Neuronal stem cell (in vitro differentiated cells): ENCODE results near the gene RPP40.

ENCODE experiments used
- DNase-seq: peaks from one replicate; pipeline ENCODE4 v3.0.0-alpha.2; 2013; ENCODE audit warnings: low spot score
- H2AFZ ChIP-seq: one replicate; pipeline ENCODE4 v1.6.1; 2013; ENCODE audit warnings: mild to moderate bottlenecking, low read length, inconsistent platforms
- H2AK5ac ChIP-seq: 2 replicates; pipeline ENCODE4 v1.6.1; 2013; ENCODE audit warnings: low read depth, mild to moderate bottlenecking, inconsistent platforms, low read length, moderate library complexity, mixed read lengths
- H2BK120ac ChIP-seq: 2 replicates; pipeline ENCODE4 v1.6.1; 2013; ENCODE audit warnings: low read depth, mild to moderate bottlenecking, inconsistent platforms, low read length, moderate library complexity, mixed read lengths
- H2BK12ac ChIP-seq: one replicate; pipeline ENCODE4 v1.6.1; 2013; ENCODE audit warnings: low read length, inconsistent platforms
- H2BK15ac ChIP-seq: 2 replicates; pipeline ENCODE4 v1.6.1; 2013; ENCODE audit warnings: mild to moderate bottlenecking, low read length, inconsistent platforms, mixed read lengths
- H2BK5ac ChIP-seq: one replicate; pipeline ENCODE4 v1.6.1; 2013; ENCODE audit warnings: inconsistent platforms, mild to moderate bottlenecking, low read length, moderate library complexity
- H3K14ac ChIP-seq: one replicate; pipeline ENCODE4 v1.6.1; 2013; ENCODE audit warnings: low read length, inconsistent platforms
- H3K18ac ChIP-seq: 2 replicates; pipeline ENCODE4 v1.6.1; 2013; ENCODE audit warnings: low read length, inconsistent platforms
- H3K23ac ChIP-seq: 2 replicates; pipeline ENCODE4 v1.6.1; 2013; ENCODE audit warnings: low read depth, mild to moderate bottlenecking, mixed read lengths, low read length, inconsistent platforms; ENCODE audit not compliant: poor library complexity
- H3K27ac ChIP-seq: replicated peaks from 3 replicates; pipeline ENCODE4 v1.5.1; 2013; ENCODE audit warnings: low read length, inconsistent platforms
- H3K27me3 ChIP-seq, 3 experiments: 2 replicates each; pipeline ENCODE4 v1.6.1; 2013; ENCODE audit warnings: low read length in 3 of 3, mild to moderate bottlenecking in 2 of 3, inconsistent platforms in 1 of 3, low read depth in 1 of 3, mixed read lengths in 1 of 3, moderate library complexity in 1 of 3; ENCODE audit not compliant: control insufficient read depth in 3 of 3, insufficient read depth in 3 of 3
- H3K36me3 ChIP-seq, 2 donors: replicated peaks in 1 of 2; 2 replicates each; pipeline ENCODE4 v1.6.1; 2013; ENCODE audit warnings: low read length in 2 of 2; ENCODE audit not compliant: control insufficient read depth in 2 of 2, insufficient read depth in 2 of 2
- H3K4ac ChIP-seq: 2 replicates; pipeline ENCODE4 v1.6.1; 2013; ENCODE audit warnings: inconsistent platforms, mild to moderate bottlenecking, low read length, moderate library complexity
- H3K4me1 ChIP-seq, 2 donors: 1 replicate in 1 of 2; 2 replicates in 1 of 2; pipeline ENCODE4 v1.6.1; 2013; ENCODE audit warnings: low read length in 2 of 2, low read depth in 1 of 2; ENCODE audit not compliant: control insufficient read depth in 2 of 2, insufficient read depth in 1 of 2
- H3K4me2 ChIP-seq: one replicate; pipeline ENCODE4 v1.6.1; 2013; ENCODE audit warnings: mild to moderate bottlenecking, low read length, inconsistent platforms; ENCODE audit not compliant: insufficient read depth, poor library complexity, severe bottlenecking
- H3K4me3 ChIP-seq, 2 donors: 2 replicates each; pipeline ENCODE4 v1.5.1; 2013; ENCODE audit warnings: low read length in 2 of 2, mild to moderate bottlenecking in 2 of 2, inconsistent platforms in 1 of 2, moderate library complexity in 1 of 2
- H3K79me1 ChIP-seq: one replicate; pipeline ENCODE4 v1.6.1; 2013; ENCODE audit warnings: low read depth, mild to moderate bottlenecking, inconsistent platforms, low read length, moderate library complexity
- H3K9ac ChIP-seq: one replicate; pipeline ENCODE4 v1.6.1; 2013; ENCODE audit warnings: mild to moderate bottlenecking, low read depth, low read length, inconsistent platforms; ENCODE audit not compliant: poor library complexity
- H3K9me3 ChIP-seq, 2 donors: replicated peaks in 1 of 2; 2 replicates each; pipeline versions ENCODE3 to v1.6.1; 2013; ENCODE audit warnings: low read length in 2 of 2, mild to moderate bottlenecking in 2 of 2, inconsistent platforms in 1 of 2, low read depth in 1 of 2, mixed read lengths in 1 of 2, moderate library complexity in 1 of 2; ENCODE audit not compliant: control insufficient read depth in 2 of 2, insufficient read depth in 1 of 2
- H4K8ac ChIP-seq: one replicate; pipeline ENCODE4 v1.6.1; 2013; ENCODE audit warnings: low read depth, mild to moderate bottlenecking, inconsistent platforms, low read length, moderate library complexity
- H4K91ac ChIP-seq: one replicate; pipeline ENCODE4 v1.6.1; 2013; ENCODE audit warnings: low read length, low read depth, mild to moderate bottlenecking, inconsistent platforms; ENCODE audit not compliant: poor library complexity
- WGBS, 2 donors: extraction: QIAGEN DNeasy Blood & Tissue Kit; methylation state at CpG; one replicate each; pipeline ENCODE4 v1.1.7; 2013; ENCODE audit warnings: missing lambda C conversion rate in 2 of 2, mixed read lengths in 1 of 2; ENCODE audit not compliant: insufficient read length in 2 of 2, insufficient replicate concordance in 1 of 2; ENCODE audit errors: extremely low coverage in 2 of 2; 5-methylcytosine and 5-hydroxymethylcytosine counted together

RPP40 gene

GRCh38 chr6:5041955-5042354 lies 38.1 kb upstream of the RPP40 start:
- Histone ChIP-seq H3K4me2 (no peak overlapping the region), H2AFZ (no peak overlapping the region), H3K4ac (no peak overlapping the region), H3K27ac (no peak overlapping the region), H3K9ac (no peak overlapping the region), H3K9me3 (no peaks in the 10 kb centered on the region), H3K36me3 (no peaks in the 10 kb centered on the region), H2AK5ac (no peak overlapping the region), H3K79me1 (no peaks in the 10 kb centered on the region), H2BK15ac (no peak overlapping the region), H2BK120ac (no peak overlapping the region), H3K4me1 (no peaks in the 10 kb centered on the region), H3K27me3 (no peaks in the 10 kb centered on the region), H2BK12ac (no peak overlapping the region), H4K8ac (no peak overlapping the region), H3K23ac (no peak overlapping the region), H3K4me3 (no peak overlapping the region), H3K14ac (no peak overlapping the region), H2BK5ac (no peak overlapping the region), H4K91ac (no peak overlapping the region), H3K18ac (no peak overlapping the region)
- no CpG with 5 or more reads among the region's 2 CpGs for WGBS, 2 donors
- no peak for DNase-seq

- no peaks in the 10 kb centered on the region for H3K9me3 ChIP-seq
- no peak overlapping the region for H3K27ac ChIP-seq
- H2BK15ac ChIP-seq = no peak overlapping the region
- no peak overlapping the region for H3K9ac ChIP-seq
- DNase-seq = peak; percentile 53
- H2AK5ac ChIP-seq = no peak overlapping the region
- no peak overlapping the region for H3K4ac ChIP-seq
- H2BK120ac ChIP-seq = no peak overlapping the region
- peaks cover 4 to 6% of the 10 kb centered on the region in 2 donors for H3K4me1 ChIP-seq
- no peak overlapping the region for H2BK12ac ChIP-seq
- no CpG with 5 or more reads among the region's 8 CpGs for WGBS, 2 donors
- no peak overlapping the region for H3K4me3 ChIP-seq
- H2BK5ac ChIP-seq = no peak overlapping the region
- H3K18ac ChIP-seq = no peak overlapping the region
- peak overlapping the region; percentile 71 for H2AFZ ChIP-seq
- H4K8ac ChIP-seq = no peak overlapping the region
- no peak overlapping the region for H3K14ac ChIP-seq
- no peak overlapping the region for H4K91ac ChIP-seq
- no peaks in the 10 kb centered on the region for H3K79me1 ChIP-seq
- H3K36me3 ChIP-seq = no peaks in the 10 kb centered on the region
- no peak overlapping the region for H3K23ac ChIP-seq
- no peaks in the 10 kb centered on the region for H3K27me3 ChIP-seq
- H3K4me2 ChIP-seq = peak overlapping the region; percentile 3
These were observed 32.4 kb upstream of the RPP40 start for GRCh38 chr6:5036269-5036668.

GRCh38 chr6:5034736-5035135 lies 30.9 kb upstream of the RPP40 start:
- H3K14ac ChIP-seq = no peak overlapping the region
- H2AK5ac ChIP-seq = no peak overlapping the region
- peaks cover 4 to 6% of the 10 kb centered on the region in 2 donors for H3K4me1 ChIP-seq
- no peak overlapping the region for H3K9ac ChIP-seq
- H2BK120ac ChIP-seq = no peak overlapping the region
- no peak overlapping the region for H3K23ac ChIP-seq
- no peak overlapping the region for H4K91ac ChIP-seq
- H2BK12ac ChIP-seq = no peak overlapping the region
- no peak overlapping the region for H3K27ac ChIP-seq
- no CpG with 5 or more reads among the region's 7 CpGs for WGBS, 2 donors
- H3K9me3 ChIP-seq = no peaks in the 10 kb centered on the region
- no peak overlapping the region for H2BK5ac ChIP-seq
- no peak overlapping the region for H3K4me2 ChIP-seq
- no peak overlapping the region for H4K8ac ChIP-seq
- H2BK15ac ChIP-seq = no peak overlapping the region
- no peaks in the 10 kb centered on the region for H3K27me3 ChIP-seq
- no peak overlapping the region for H3K4ac ChIP-seq
- H2AFZ ChIP-seq = no peak overlapping the region
- no peak overlapping the region for H3K18ac ChIP-seq
- H3K36me3 ChIP-seq = no peaks in the 10 kb centered on the region
- no peak overlapping the region for H3K4me3 ChIP-seq
- no peaks in the 10 kb centered on the region for H3K79me1 ChIP-seq
- DNase-seq = no peak

- H3K36me3 ChIP-seq = no peaks in the 10 kb centered on the region
- H3K14ac ChIP-seq = no peak overlapping the region
- no peaks in the 10 kb centered on the region for H3K79me1 ChIP-seq
- H3K23ac ChIP-seq = no peak overlapping the region
- no peaks in the 10 kb centered on the region for H3K9me3 ChIP-seq
- peaks cover 4 to 6% of the 10 kb centered on the region in 2 donors for H3K4me1 ChIP-seq
- H2BK12ac ChIP-seq = no peak overlapping the region
- H3K4me3 ChIP-seq = no peak overlapping the region
- H4K91ac ChIP-seq = no peak overlapping the region
- H2AFZ ChIP-seq = no peak overlapping the region
- H2BK15ac ChIP-seq = no peak overlapping the region
- H3K4me2 ChIP-seq = no peak overlapping the region
- H2AK5ac ChIP-seq = no peak overlapping the region
- H4K8ac ChIP-seq = no peak overlapping the region
- H3K4ac ChIP-seq = no peak overlapping the region
- H3K18ac ChIP-seq = no peak overlapping the region
- DNase-seq = no peak
- no peaks in the 10 kb centered on the region for H3K27me3 ChIP-seq
- no peak overlapping the region for H2BK5ac ChIP-seq
- H2BK120ac ChIP-seq = no peak overlapping the region
- WGBS, 2 donors = no CpG with 5 or more reads among the region's 7 CpGs
- H3K9ac ChIP-seq = no peak overlapping the region
- H3K27ac ChIP-seq = no peak overlapping the region
These were observed 30.5 kb upstream of the RPP40 start for GRCh38 chr6:5034328-5034727.
